ENCODE data around the gene ITGB4. TPM values are rescaled to one million over a fixed set of nuclear protein-coding genes. Genes with fewer than 3 reads are reported as not detected.
"Not testable (repeated sequence)": the region's sequence is repeated elsewhere in the genome, so short reads cannot be mapped to it uniquely, and the experiment has no call there.

Gene ITGB4
- total RNA-seq, 1 donor from 2014 or later: 0.76 TPM

DNA sequence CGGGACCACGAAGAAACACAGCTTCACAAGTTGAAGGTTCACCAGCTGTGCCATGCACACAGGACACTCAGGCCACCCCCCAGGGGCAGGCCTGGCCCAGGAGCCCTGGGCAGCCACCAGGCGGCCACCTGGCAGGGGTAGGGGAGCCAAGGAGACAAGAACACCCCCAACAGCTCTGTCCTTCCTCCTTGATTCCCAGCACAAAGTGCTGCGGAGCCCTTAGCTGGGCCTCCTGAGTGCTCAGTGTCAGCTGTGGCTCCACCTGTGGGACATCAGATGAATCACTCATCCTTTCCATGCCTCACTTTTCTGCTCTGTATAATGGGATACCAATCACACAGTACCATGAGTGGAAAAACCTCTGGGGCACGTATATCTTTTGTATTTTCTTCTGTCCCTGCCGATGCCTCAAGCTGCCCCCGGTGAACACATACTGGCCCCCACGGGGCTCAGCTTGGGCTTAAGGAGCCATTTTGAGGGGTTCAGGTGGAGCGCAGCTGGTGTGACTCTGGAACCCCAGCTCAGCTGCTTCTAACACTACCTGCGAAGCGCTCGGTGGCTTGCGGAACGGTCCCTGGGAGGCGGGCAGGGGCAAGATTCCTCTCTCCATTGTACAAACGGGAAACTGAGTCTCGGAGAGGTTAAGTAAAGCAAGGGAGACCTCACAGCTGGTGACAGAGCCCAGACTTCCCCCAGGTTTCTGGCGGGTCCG is 31.7 kb downstream of the ITGB4 start:
- DNase-seq (ENCODE audit: extremely low read depth, low read depth, low spot score): no peak

DNA sequence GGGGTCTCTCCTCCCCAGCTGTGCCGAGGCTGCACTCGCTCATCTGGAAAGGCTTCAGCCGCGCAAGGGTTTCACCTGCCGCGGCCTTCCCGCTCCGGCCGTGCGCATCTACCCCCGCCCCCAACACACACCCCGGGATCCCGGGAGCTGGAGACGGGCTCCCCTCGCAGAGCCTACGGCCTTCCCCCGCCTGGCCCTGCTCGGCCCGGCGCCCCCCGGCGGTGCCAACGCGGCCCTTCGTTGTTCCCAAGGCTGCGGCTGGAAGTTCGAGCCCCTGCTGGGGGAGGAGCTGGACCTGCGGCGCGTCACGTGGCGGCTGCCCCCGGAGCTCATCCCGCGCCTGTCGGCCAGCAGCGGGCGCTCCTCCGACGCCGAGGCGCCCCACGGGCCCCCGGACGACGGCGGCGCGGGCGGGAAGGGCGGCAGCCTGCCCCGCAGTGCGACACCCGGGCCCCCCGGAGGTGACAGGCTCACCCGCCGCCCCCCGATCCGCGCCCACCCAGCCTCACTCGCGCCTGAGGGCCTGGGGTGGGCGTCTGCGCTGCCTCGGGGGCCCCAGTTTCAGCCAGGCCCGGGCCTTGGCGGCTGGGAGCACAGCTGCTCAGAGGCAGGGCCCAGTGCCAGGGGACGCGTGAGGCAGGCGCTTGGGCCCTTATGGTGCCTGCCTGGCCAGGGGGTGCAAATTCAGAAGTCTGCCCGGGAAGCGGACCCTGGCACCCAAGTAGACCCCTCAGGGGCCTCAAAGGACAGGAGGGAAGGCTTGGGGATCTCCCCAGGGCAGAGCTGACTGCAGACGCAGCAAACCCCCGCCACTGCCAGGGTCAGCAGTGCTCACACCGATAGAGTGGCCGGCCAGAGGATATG is 32.5 kb downstream of the ITGB4 start:
- no peak for DNase-seq (ENCODE audit: extremely low read depth, low read depth, low spot score)

DNA sequence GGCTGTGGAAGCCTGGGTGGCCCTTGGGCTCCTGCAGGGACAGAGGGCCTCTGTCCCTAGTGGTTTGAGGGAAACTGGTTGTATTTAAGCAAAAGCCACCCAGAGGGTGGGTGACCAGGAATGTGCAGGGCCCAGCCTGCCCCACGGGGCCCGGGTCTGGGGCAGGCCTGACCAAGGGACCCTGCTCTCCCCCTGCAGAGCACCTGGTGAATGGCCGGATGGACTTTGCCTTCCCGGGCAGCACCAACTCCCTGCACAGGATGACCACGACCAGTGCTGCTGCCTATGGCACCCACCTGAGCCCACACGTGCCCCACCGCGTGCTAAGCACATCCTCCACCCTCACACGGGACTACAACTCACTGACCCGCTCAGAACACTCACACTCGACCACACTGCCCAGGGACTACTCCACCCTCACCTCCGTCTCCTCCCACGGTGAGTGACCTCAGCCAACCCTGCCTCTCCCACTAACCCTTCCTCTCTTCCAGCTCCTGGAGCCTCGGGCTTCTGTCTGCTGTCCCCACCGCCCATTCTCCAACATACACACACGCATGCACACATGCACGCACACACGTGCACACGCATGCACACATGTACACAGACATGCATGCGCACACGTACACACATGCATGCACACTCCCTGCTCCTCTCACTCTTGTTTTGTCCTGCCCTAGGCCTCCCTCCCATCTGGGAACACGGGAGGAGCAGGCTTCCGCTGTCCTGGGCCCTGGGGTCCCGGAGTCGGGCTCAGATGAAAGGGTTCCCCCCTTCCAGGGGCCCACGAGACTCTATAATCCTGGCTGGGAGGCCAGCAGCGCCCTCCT is 33.3 kb downstream of the ITGB4 start:
- no peak for DNase-seq (ENCODE audit: extremely low read depth, low read depth, low spot score)

DNA sequence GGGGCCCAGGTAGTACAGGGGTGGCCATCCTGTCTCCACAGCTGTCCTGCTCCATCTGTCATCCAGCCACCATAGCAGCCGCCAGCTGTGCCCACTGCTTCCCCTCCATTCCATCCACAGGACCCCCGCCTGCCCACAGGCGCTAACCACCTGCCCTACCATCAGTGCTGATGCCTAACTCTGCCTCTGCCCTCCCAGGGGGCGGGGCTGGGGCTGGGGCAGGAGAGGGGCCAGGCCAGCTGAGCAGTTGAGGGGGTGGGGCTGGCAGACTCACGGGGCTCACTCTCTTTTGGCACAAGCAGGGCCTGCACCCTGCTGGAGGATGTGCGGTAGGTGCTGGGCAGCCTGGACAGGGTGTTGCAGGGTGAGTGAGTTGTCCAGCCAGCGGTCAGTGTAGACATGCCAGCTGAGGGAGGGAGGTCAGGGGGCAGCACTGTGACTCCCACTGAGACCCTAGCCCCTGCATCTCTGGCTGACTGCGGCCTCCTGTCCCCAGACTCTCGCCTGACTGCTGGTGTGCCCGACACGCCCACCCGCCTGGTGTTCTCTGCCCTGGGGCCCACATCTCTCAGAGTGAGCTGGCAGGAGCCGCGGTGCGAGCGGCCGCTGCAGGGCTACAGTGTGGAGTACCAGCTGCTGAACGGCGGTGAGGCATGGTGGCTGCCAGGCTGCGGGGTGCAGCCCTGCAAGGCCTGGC is 34.1 kb downstream of the ITGB4 start:
- DNase-seq (ENCODE audit: extremely low read depth, low read depth, low spot score): no peak

DNA sequence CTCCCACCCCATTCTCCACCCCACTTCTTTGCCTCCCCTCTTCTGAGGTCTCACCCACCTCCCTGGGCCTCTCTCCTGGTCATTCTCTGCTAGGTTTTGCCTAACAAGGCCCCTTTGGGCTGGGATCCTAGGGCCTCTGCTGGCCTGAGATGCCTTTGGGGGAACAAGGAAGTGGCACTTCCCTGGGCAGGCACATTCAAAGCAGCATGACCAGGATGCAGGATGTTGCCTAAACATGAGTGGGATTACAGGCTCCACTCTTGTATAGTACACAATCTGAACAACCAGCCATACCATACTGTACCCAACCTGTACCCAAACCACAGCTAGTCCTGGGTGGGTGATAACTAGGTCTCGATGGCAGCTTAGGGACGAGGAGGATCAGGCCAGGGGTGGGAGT is 34.7 kb downstream of the ITGB4 start:
- DNase-seq (ENCODE audit: extremely low read depth, low read depth, low spot score): no peak

DNA sequence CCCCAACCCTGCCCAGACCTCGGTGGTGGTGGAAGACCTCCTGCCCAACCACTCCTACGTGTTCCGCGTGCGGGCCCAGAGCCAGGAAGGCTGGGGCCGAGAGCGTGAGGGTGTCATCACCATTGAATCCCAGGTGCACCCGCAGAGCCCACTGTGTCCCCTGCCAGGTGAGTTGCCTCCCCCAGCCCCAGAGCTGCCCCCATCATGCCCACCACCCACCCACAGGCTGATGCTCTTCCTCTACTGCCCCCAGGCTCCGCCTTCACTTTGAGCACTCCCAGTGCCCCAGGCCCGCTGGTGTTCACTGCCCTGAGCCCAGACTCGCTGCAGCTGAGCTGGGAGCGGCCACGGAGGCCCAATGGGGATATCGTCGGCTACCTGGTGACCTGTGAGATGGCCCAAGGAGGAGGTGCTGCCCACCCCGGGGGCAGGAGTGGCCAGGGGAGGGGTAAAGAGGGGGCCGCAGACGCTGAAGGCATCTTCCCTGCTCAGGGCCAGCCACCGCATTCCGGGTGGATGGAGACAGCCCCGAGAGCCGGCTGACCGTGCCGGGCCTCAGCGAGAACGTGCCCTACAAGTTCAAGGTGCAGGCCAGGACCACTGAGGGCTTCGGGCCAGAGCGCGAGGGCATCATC is 35.3 kb downstream of the ITGB4 start:
- DNase-seq (ENCODE audit: extremely low read depth, low read depth, low spot score): no peak

DNA sequence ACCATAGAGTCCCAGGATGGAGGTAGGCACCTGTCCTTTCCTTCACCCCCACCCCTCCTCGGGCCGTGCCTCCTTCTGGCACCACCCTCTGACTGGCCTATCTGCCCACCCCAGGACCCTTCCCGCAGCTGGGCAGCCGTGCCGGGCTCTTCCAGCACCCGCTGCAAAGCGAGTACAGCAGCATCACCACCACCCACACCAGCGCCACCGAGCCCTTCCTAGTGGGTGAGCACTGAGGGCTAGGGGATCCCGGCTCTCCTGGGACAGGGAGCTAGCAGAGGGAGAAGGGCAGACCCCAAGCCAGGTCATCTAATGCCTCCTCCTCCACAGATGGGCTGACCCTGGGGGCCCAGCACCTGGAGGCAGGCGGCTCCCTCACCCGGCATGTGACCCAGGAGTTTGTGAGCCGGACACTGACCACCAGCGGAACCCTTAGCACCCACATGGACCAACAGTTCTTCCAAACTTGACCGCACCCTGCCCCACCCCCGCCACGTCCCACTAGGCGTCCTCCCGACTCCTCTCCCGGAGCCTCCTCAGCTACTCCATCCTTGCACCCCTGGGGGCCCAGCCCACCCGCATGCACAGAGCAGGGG is 35.9 kb downstream of the ITGB4 start:
- DNase-seq (ENCODE audit: extremely low read depth, low read depth, low spot score): no peak

DNA sequence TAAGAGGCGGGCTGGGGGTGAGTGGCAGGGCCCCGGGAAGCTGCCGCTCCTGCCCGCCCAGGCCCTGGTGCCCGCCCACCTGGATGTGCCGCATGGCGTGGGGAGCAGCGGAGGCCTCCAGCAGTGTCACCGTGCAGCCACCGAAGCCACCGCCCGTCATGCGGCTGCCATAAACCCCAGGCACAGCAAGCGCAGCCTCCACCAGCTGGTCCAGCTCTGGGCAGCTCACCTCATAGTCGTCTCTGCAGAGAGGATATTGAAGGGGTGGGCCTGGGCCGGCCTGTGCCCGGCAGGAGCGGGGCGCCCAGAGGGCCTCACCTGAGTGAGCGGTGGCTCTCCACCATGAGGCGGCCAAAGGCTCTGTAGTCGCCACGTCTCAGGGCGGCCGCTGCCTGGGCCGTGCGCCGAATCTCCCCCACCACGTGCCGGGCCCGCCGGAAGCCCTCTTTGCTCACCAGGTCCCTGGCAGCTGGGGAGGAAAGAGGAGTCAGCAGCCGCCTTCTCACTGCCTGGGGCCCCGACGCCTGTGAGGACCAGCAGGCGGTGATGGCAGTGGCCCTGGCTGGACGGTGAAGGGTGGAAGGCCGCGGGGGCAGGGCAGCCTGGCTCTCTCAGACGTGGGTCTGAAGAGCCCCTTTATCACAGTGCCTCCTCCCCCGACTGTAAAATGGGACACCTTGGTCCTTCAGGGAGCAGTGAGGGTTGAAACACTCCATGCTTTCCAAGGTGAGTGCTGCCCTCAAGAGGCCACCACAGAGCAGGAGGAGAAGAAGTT is 37.1 kb downstream of the ITGB4 start:
- DNase-seq (ENCODE audit: extremely low read depth, low read depth, low spot score): no peak

DNA sequence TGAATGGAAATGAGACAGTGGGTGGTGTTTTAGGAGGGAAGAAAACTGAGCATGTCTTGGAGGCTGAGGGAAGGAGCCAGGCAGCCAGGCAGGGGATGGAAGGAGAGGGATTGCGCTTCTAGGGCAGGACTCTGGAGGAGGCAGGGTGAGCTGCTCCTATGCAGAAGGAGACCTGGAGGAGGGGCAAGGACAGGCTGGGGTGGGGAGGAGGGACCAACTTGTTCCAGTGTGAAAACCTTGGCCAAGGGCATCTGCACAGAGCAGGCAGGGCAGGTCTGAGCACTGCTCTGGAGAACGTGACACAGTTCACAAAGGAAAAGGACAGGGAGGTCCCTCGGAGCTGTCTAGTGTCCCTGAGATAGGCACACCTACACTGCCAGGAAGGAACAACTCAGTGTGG is 38.2 kb downstream of the ITGB4 start:
- DNase-seq (ENCODE audit: extremely low read depth, low read depth, low spot score): no peak

DNA sequence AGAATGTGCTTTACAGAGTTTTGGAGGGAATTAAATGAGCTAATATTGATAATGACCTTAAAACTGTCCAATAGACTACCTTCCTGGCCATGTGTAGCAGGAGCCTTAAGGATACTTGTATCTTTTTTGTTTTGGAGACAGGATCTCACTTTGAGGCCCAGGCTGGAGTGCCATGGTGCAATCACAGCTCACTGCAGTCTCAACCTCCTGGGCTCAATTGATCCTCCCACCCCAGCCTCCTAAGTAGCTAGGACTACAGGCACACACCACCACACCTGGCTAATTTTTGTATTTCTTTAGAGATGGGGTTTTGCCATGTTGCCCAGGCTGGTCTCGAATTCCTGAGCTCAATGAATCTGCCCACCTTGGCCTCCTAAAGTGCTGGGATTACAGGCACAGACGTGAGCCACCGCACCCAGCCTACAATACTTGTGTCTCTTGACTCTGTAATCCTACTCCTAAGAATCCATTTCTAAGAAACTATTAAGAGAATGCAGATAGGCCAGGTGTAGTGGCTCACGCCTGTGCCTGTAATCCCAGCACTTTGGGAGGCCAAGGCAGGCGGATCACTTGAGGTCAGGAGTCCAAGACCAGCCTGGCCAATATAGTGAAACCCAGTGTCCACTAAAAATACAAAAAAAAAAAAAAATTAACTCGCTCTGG is 38.9 kb downstream of the ITGB4 start:
- not testable (repeated sequence) for DNase-seq (ENCODE audit: extremely low read depth, low read depth, low spot score)

DNA sequence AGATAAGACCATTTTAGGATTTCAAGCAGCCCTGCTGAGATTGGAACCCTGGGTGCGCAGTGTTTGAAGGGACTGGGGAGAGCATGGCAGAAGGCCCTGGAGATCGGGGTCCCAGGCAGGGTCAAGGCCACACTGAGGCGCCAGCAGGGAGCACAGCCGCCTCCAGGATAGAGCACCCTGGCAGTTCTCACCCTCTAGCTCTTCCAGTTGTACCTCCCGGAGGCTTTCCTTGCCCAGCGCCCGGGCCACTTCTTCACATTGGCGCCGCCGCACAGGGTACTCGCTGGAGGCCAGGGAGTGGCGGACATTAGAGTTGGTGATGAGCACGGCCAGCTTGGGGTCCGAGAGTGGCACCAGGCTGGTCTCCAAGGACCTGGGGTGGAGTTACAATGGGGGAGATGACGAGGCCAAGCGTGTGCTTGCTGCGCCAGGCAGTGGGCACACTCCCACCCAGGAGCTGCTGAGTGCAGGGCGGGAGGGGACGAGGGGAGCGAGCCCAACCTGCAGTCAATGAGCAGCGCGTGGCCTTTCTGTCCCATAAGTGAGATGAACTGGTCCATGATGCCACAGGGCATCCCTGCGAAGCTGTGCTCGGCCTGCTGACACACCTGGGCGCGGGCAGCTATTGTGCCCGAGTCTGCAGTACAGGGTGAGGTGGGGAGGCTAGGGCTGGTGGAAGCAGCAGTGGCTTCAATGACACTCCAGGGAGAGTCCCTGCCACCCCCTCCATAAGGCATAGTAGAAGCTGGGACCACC is 41.4 kb downstream of the ITGB4 start:
- DNase-seq (ENCODE audit: extremely low read depth, low read depth, low spot score): no peak

DNA sequence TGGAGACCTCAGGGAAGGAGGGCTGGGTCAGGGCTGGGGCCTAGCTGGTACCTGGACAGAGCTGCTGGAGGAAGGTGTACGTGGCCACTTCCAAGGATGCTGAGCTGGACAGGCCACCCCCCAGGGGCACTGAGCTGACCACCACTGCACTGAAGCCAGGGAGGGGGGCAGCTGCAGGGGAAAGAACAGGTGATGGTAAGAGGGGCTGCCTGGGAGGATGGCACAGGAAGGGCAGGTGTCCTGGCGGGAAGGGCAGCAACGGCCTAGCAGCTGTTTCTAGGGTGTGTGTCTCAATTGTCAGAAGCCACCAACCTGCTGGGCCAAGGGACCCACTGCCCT is 42.0 kb downstream of the ITGB4 start:
- no peak for DNase-seq (ENCODE audit: extremely low read depth, low read depth, low spot score)

DNA sequence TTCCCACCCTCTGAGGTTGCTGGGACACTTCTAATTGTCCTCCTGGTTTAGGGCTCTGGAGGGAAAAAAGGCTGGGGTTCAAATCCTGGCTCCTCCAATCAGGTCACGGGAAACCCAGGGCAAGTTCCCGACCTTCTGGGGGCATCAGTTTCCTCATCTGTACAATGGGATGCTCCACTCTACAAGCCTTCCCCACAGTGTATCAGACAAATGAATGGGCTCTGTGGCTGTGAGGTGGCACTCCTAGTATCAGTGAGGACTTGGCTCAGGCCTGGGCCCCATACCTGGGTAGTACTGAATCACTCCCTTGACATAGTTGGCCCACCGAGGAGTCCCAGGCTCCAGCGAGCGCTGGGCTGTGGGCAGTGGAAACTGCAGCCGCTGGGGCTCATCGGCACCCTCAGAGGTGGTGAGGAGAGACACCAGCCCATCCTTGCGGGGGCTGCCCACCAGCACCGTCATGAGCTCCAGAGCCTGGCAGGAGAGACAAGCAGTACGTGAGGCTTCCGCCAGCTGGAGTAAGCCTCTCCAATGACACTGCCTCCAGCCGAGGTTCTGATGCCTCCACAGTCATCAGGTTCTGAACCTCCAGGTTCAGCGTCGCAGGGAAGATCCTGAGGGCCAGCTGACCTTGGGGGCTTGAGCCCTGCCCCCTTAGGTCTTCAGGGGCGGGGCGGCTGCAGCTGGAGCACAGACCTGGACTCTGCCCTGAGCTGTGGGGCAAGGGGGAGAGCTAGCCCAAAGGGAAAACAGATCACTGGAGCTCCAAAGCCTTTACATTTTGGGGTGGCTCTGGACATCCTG is 42.6 kb downstream of the ITGB4 start:
- no peak for DNase-seq (ENCODE audit: extremely low read depth, low read depth, low spot score)

DNA sequence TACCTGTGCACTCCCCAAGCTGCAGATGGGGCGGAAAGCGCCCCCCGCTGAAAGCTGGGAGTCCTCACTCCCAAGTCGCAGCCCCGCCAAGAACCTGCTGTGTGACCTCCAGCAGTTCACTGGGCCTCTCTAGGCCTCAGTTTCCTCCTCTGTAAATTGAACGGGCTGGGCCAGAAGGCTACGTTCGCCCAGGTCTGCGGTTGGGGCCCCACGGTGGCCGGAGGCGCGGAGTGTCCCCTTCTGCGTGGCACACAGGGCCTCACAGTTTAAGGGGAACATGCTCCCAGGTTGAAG is 43.1 kb downstream of the ITGB4 start:
- DNase-seq (ENCODE audit: extremely low read depth, low read depth, low spot score): no peak

DNA sequence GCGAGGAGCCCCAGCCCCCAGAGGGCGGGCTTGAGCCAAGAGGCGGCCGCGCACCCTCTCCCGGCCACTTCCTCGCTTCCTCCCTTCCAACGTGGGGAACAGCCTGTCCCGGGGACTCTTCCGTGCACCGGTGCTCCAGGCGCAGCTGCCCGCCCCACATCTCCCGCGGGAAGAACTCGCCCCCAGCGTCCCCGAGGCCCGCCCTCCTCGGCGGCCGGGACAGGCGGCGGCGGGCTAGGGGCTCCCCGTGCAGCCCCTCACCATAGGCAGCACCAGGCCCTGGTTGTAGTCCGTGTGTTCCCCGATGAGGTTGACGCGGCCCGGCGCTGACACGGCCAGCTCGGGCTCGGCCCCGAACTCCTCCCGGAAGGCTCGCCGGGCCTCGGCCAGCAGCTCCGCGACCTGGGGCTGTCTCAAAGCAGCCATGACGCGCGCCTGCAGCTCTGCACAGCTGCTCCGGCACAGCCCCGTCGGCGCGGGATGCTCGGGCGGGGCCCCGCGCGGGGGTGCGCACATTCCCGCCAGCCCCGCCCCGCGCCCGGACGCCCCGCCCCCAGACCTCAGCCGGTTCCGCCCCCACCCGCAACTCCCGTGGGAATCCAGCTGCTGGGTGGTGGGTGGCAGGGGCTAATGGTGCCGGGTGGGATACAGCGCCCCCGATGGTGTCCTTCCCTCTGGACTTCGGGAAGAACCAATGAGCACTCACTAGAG is 43.6 kb downstream of the ITGB4 start, which contains the start of gene GALK1:
Gene GALK1, minus strand, starts transcription at position 482 of the 711 bp plus-strand sequence. Its CDS starts 56 bp downstream, at position 426.
- no peak for DNase-seq (ENCODE audit: extremely low read depth, low read depth, low spot score)

DNA sequence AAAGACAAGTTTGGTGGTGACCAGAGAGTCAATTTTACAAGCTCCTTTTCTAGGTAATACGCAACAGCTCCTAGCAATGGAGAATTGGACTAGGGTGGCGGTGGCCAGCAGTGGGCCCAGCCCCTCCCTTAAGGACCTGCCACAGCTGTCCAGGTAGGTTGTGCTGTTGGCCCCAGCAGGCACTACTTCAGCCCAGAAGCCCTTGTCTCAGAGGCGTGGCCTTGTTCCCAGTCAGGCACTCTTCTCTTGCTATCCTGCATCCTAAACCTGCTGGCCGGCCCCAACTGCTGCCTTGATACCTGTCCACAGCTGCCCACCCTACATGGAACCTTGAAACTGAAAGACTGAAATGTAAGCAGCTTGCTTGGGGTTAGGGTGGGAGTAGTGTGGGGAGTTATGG is 44.7 kb downstream of the ITGB4 start:
- DNase-seq (ENCODE audit: extremely low read depth, low read depth, low spot score): no peak

DNA sequence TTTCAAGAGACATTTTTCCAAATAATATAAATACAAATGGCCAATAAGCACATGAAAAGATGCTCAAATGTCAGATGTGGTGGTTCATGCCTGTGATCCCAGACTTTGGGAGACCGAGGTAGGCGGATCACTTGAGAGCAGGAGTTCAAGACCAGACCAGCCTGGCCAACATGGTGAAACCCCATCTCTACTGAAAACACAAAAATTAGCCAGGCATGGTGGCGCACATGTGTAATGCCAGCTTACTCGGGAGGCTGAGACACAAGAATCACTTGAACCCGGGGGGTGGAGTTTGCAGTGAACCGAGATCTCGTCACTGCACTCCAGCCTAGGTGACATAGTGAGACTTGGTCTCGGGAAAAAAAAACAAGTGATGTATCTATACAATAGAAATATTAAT is 46.6 kb downstream of the ITGB4 start:
- DNase-seq (ENCODE audit: extremely low read depth, low read depth, low spot score): no peak
